Caco-2 (cell line): ENCODE data around the gene SAMSN1. TPM values are rescaled to one million over a fixed set of nuclear protein-coding genes. Genes with fewer than 3 reads are reported as not detected.

ENCODE experiments used
- Bru-seq: library from RNA; stranded (reverse); fragments of 400-500 nt; gene quantifications from one replicate; lab custom pipeline; 2021; lab: Mats Ljungman, UMichigan
- BruChase-seq, 2 experiments: library from RNA; stranded (reverse); fragments of 400-500 nt; gene quantifications; one replicate each; lab custom pipeline; 2021; lab: Mats Ljungman, UMichigan
- BruUV-seq: library from RNA; stranded (reverse); fragments of 400-500 nt; replicated peaks from 2 replicates; lab custom pipeline; 2021; lab: Mats Ljungman, UMichigan
- CTCF ChIA-PET: fragments of 300-600 bp; sonication (Branson Sonifier 250); formaldehyde crosslinking; loops from one replicate; lab custom pipeline; 2022; ENCODE audit warnings: antibody characterized with exemption; lab: Charles Lee
- POLR2A ChIA-PET: fragments of 300-600 bp; sonication (Branson Sonifier 250); formaldehyde crosslinking; loops from one replicate; lab custom pipeline; 2022; ENCODE audit warnings: antibody characterized with exemption; lab: Charles Lee
- DNase-seq, 2 experiments: peaks; one replicate each; pipeline versions ENCODE4 v3.0.0 to v3.0.0-alpha.2; 2020 to 2022
- H3K27me3 ChIP-seq: replicated peaks from 2 replicates; pipeline ENCODE4 v1.6.0; 2011; ENCODE audit warnings: low read length; ENCODE audit not compliant: control insufficient read depth, insufficient read depth
- H3K36me3 ChIP-seq: 2 replicates; pipeline ENCODE4 v1.5.1; 2011; ENCODE audit warnings: low read length; ENCODE audit not compliant: control insufficient read depth, insufficient read depth
- H3K4me1 ChIP-seq: fragments of 250-450 bp; sonication (Bioruptor Pico); 2 replicates; pipeline ENCODE4 v1.5.1; 2020; ENCODE audit warnings: mild to moderate bottlenecking
- H3K4me3 ChIP-seq: 2 replicates; pipeline ENCODE4 v1.5.1; 2011; ENCODE audit warnings: low read depth, mild to moderate bottlenecking, control low read depth, low read length
- H3K9me3 ChIP-seq: fragments of 250-450 bp; sonication (Bioruptor Pico); 2 replicates; pipeline ENCODE4 v1.5.1; 2020; ENCODE audit warnings: mild to moderate bottlenecking, moderate library complexity
- H3K27ac Mint-ChIP-seq: one replicate; pipeline ENCODE4 v1.8.0; 2022; ENCODE audit warnings: mixed read lengths; ENCODE audit not compliant: unreplicated experiment
- H3K27me3 Mint-ChIP-seq: one replicate; pipeline ENCODE4 v1.8.0; 2022; ENCODE audit warnings: mixed read lengths; ENCODE audit not compliant: insufficient read depth, unreplicated experiment
- H3K36me3 Mint-ChIP-seq: one replicate; pipeline ENCODE4 v1.8.0; 2022; ENCODE audit warnings: mild to moderate bottlenecking, mixed read lengths; ENCODE audit not compliant: insufficient read depth, unreplicated experiment
- H3K4me1 Mint-ChIP-seq: one replicate; pipeline ENCODE4 v1.8.0; 2022; ENCODE audit warnings: low read depth, mixed read lengths; ENCODE audit not compliant: unreplicated experiment
- H3K4me3 Mint-ChIP-seq: one replicate; pipeline ENCODE4 v1.8.0; 2022; ENCODE audit warnings: mild to moderate bottlenecking, moderate library complexity, mixed read lengths; ENCODE audit not compliant: unreplicated experiment
- H3K9me3 Mint-ChIP-seq: one replicate; pipeline ENCODE4 v1.8.0; 2022; ENCODE audit warnings: mixed read lengths; ENCODE audit not compliant: unreplicated experiment
- CTCF ChIP-seq, 2 experiments: fragments of 200-600 bp in 1 of 2; IDR thresholded peaks; 1 replicate in 1 of 2; 2 replicates in 1 of 2; pipeline versions ENCODE4 v1.5.1 to v1.8.0; 2011 to 2022; ENCODE audit warnings: antibody characterized with exemption in 1 of 2, control low read depth in 1 of 2, inconsistent platforms in 1 of 2, low read depth in 1 of 2, low read length in 1 of 2, mild to moderate bottlenecking in 1 of 2, moderate library complexity in 1 of 2; ENCODE audit not compliant: insufficient read depth in 1 of 2, severe bottlenecking in 1 of 2, unreplicated experiment in 1 of 2
- intact Hi-C: fragments of 100-400 bp; cut with micrococcal nuclease; formaldehyde crosslinking; loops from one replicate; pipeline ENCODE4 v1.10.0; 2022; ENCODE audit not compliant: unreplicated experiment
- long read RNA-seq: library from polyadenylated mRNA; stranded (forward); transcript quantifications from one replicate; pipeline ENCODE4 v2.0.0, GENCODE V29; 2022
- total RNA-seq: library from RNA; stranded (reverse); gene quantifications from 2 replicates; pipeline ENCODE4 v1.2.3, GENCODE V29; 2022

Gene SAMSN1
- not detected in 2 replicates for total RNA-seq
- Bru-seq, nascent RNA = percentile 13 among the genes with signal in this experiment
- BruChase-seq, experiment 1, labeled RNA remaining after a 2-hour chase = percentile 17 among the genes with signal in this experiment
- percentile 24 among the genes with signal in this experiment for BruChase-seq, experiment 2, labeled RNA remaining after a 6-hour chase
- long read RNA-seq = 0 reads

GRCh38 chr21:14545906-14546480, at the start of gene SAMSN1:
TSS of gene SAMSN1 (minus strand) at chr21:14546315. CDS start at chr21:14546261, 54 bp downstream.
- TF ChIP-seq CTCF (IDR thresholded peaks at IDR 0.05; ENCODE audit: insufficient read depth in 1 of 2, low read depth in 1 of 2, low read length in 1 of 2, severe bottlenecking in 1 of 2, unreplicated experiment in 1 of 2) = no peak
- BruUV-seq = no TSS peak
- Mint-ChIP-seq H3K27ac (no peak within 1 kb of the TSS), H3K36me3 (no peaks in the 10 kb centered on the region), H3K4me1 (no peaks in the 10 kb centered on the region), H3K27me3 (no peaks in the 10 kb centered on the region), H3K4me3 (no peak within 1 kb of the TSS), H3K9me3 (no peaks in the 10 kb centered on the region)
- no peak for DNase-seq
- Histone ChIP-seq H3K9me3 (no peaks in the 10 kb centered on the region), H3K27me3 (no peaks in the 10 kb centered on the region), H3K36me3 (no peaks in the 10 kb centered on the region), H3K4me3 (no peak within 1 kb of the TSS), H3K4me1 (no peaks in the 10 kb centered on the region)
- ChIA-PET POLR2A (no interaction called here), CTCF (no interaction called here)
- intact Hi-C loops = no loop called here

GRCh38 chr21:14595449-14595848, 49.3 kb upstream of the SAMSN1 start:
- no peak overlapping the region for H3K4me3 Mint-ChIP-seq
- POLR2A ChIA-PET = no interaction called here

GRCh38 chr21:14594967-14595366, 48.9 kb upstream of the SAMSN1 start:
- DNase-seq = no peak
- Mint-ChIP-seq H3K4me3 (no peak overlapping the region), H3K36me3 (no peaks in the 10 kb centered on the region), H3K4me1 (no peaks in the 10 kb centered on the region), H3K9me3 (peaks cover 10% of the 10 kb centered on the region), H3K27me3 (no peaks in the 10 kb centered on the region), H3K27ac (no peak overlapping the region)
- no peak for TF ChIP-seq CTCF (IDR thresholded peaks at IDR 0.05; ENCODE audit: insufficient read depth in 1 of 2, low read depth in 1 of 2, low read length in 1 of 2, severe bottlenecking in 1 of 2, unreplicated experiment in 1 of 2)
- no peaks in the 10 kb centered on the region for H3K36me3 ChIP-seq
- no peaks in the 10 kb centered on the region for H3K9me3 ChIP-seq
- ChIA-PET POLR2A (no interaction called here), CTCF (no interaction called here)
- H3K27me3 ChIP-seq = no peaks in the 10 kb centered on the region
- intact Hi-C loops = loop anchor here (10.0 kb wide), 1 partner anchor 150 kb away; no protein-coding TSS in a partner anchor
- no TSS peak for BruUV-seq
- no peaks in the 10 kb centered on the region for H3K4me1 ChIP-seq
- H3K4me3 ChIP-seq = no peak overlapping the region

More at GRCh38 chr21:14595449-14595848, 49.3 kb upstream of the SAMSN1 start:
- no peaks in the 10 kb centered on the region for H3K4me1 Mint-ChIP-seq
- no peak for DNase-seq
- TF ChIP-seq CTCF (IDR thresholded peaks at IDR 0.05; ENCODE audit: insufficient read depth in 1 of 2, low read depth in 1 of 2, low read length in 1 of 2, severe bottlenecking in 1 of 2, unreplicated experiment in 1 of 2) = no peak
- no peaks in the 10 kb centered on the region for H3K36me3 ChIP-seq
- peaks cover 10% of the 10 kb centered on the region for H3K9me3 Mint-ChIP-seq
- H3K36me3 Mint-ChIP-seq = no peaks in the 10 kb centered on the region
- no peaks in the 10 kb centered on the region for H3K27me3 ChIP-seq
- no peaks in the 10 kb centered on the region for H3K27me3 Mint-ChIP-seq
- no peaks in the 10 kb centered on the region for H3K4me1 ChIP-seq
- H3K4me3 ChIP-seq = no peak overlapping the region
- intact Hi-C loops = loop anchor here (10.0 kb wide), 1 partner anchor 149 kb away; no protein-coding TSS in a partner anchor
- H3K27ac Mint-ChIP-seq = no peak overlapping the region
- no TSS peak for BruUV-seq
- no peaks in the 10 kb centered on the region for H3K9me3 ChIP-seq
- CTCF ChIA-PET = no interaction called here
